ENCODE measurements around the gene FAM89B.
"Not testable (repeated sequence)": the region's sequence is repeated elsewhere in the genome, so short reads cannot be mapped to it uniquely, and the experiment has no call there.

The FAM89B gene

DNA sequence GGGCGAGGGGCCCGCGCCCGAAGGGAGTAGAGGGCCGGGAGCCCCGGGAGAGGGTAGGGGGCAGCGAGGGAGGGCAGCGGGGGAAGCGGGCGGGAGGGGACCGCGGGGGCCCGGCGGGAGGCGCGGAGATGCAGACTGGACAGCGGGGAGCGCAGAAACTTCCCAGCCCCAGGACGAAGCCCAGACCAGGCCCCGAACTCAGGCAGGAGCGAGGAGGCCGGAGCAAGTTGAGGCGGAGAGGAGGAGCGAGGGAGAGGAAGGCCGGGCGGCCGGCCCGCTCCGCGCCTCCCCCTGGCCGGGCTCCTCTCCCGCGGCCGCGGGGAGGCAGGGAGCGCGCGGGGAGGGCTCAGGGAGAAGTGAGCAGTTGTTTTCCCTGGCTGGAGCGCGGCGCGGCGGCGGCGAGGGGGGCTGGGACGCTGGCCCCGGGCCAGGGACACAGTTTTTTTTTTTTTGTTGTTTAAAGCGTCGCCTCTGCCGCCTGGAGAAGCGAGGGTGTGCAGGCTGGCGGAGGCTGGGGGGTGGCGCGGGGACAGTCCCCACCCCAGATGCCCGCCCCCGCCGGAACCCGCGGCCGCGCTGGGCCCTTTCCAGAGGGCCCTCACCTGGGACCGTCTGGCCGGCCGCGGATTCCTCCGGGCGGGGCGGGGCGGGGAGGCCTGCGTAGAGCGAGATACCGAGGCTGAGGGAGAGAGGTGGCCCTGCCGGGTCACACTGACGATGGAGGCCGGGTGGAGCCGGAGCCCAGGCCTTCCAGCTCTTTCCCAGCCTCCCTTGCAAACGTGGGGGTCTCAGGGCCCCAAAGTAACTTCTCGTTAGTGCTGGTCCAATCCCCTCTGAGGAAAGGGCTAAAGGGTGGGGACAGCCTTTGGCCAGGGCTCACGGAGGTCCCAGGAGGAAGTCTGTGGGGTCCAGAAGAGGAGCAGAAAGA lies 14.1 kb upstream of the FAM89B start, which contains the start of gene LTBP3:
TSS of gene LTBP3 (minus strand) at position 358 of the 928 bp plus-strand sequence. CDS start 400 bp downstream, outside the sequence.
- DNase-seq, result no peak

- DNase-seq, result no peak
Measured at GRCh38 chr11:65558930-65559509, 13.3 kb upstream of the FAM89B start.

- DNase-seq, result no peak
Measured at GRCh38 chr11:65559535-65559934, 12.8 kb upstream of the FAM89B start.

GRCh38 chr11:65559951-65560537 lies 12.3 kb upstream of the FAM89B start:
- no peak for DNase-seq

GRCh38 chr11:65560555-65561418 lies 11.6 kb upstream of the FAM89B start:
- DNase-seq, result no peak

DNA sequence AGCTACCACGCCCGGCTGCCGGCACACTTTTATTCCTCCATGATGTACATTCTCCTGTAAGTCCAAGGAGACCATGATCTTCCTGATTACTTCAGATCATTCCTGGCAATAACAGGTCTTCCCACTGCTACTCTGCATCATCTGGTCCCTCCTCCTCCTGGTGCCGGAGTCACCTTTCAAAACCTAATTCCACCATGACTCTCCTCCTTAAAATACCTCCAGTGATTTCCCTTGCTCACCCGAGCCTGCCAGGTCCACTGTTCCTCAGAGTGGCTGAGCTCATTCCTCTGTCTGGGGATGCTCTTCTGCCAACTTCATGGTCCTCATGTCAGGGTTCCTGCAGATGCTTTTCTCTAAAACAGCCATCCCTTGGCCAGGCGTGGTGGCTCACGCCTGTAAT lies 10.3 kb upstream of the FAM89B start:
- no peak for DNase-seq

- DNase-seq, result no peak
Measured at GRCh38 chr11:65562788-65563187, 9.6 kb upstream of the FAM89B start.

DNA sequence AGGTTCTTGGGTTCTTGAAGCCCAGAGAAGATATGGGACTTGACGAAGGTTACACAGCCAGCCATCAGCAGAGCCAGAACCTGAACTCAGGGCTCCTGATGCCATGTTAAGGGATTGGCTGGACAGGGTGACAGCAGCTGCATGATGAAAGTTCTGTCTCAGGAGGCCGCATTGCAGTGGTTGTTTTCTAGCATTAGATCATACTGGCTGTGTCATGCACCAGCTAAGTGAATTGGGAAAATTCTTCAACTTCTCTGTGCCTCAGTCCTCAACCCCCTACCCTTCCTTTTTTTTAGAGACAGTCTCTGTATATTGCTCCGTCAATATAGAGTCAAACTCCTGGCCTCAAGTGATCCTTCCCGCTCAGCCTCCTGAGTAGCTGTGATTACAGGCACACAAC lies 8.7 kb upstream of the FAM89B start:
- DNase-seq, result no peak

- not testable (repeated sequence) for DNase-seq
Measured at GRCh38 chr11:65564879-65565559, 7.3 kb upstream of the FAM89B start.

DNA sequence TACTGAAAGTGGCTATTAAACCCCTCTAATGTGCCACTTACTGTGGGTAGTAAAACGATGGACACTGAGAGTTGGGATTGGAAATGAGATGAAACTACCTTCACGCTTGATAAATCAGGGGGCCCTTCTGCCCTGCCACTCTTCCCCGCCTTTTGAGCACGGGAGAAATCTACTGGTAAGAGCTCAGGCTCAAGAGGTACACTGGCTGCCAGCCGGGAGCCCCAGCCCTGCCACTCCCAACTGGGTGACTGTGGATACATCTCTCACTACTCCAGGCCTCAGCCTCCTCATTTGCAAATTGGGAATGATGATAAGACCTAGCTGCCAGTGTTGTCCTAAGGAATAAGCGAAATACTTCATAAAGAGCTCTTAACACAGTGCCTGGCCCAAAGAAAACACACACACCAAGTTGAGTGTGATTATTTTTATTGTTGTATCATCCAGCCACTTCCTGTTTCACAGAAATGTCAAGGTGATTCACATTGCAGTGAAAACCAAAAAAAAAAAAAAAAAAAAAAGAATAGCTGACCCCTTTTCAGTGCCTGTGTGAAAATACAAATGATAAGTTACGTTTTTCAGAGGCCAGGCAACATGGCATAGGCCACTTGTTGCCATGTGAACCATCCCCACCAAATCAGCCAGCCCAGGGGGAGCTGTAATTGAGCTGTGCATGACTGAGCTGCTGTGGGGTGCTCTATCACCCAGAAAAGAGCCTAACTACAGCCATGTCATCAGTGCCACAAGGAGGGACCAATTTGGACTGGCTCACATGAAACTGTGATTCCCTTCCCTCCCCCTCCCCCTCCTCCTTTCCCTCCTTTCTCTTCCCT lies 6.5 kb upstream of the FAM89B start:
- no peak for DNase-seq

- DNase-seq, result no peak
Measured at GRCh38 chr11:65569164-65569972, 3.0 kb upstream of the FAM89B start.

DNA sequence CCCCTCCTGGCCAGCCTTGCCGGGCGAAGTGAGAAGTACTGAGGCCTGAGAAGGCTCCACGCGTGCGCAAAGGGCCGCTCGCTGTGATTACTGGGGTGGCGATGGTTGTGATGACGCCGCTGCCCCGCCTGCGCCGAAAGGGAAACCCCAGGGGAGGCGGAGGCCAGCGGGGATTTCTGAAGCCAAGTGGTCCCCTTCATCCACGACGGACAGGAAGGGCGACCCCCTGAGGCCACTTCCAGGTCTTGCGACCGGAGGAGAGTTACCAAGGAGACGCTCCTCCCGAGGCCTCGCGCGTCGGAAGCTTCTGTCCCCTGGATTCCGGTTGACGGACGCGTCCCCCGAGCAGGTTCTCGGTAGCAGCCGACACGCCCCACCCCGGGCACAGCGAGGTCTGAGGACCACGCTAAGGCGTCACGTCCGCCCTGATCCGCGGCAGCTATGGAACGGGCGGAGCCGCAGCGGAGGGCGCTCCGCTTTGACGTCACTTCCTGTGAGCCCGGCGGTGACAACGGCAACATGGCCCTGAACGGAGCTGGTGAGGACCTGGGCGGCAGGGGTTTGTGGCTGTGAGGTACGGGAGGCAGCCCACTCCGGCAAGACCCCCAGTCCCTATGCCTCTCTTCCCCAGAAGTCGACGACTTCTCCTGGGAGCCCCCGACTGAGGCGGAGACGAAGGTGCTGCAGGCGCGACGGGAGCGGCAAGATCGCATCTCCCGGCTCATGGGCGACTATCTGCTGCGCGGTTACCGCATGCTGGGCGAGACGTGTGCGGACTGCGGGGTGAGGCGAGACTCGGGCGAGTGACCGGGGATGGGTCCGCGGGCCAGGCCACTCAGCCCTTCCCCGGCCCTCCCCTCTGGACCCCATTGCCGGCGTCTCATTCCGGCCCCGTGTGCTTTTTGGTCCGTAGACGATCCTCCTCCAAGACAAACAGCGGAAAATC lies 2.1 kb upstream of the FAM89B start, which contains the start of gene ZNRD2:
TSS of gene ZNRD2 (plus strand) at position 505 of the 946 bp plus-strand sequence. CDS start at position 520, 15 bp downstream.
- peak; percentile 77 for DNase-seq

- no peak for DNase-seq
Measured at GRCh38 chr11:65571420-65571819, 918 bp upstream of the FAM89B start.

DNA sequence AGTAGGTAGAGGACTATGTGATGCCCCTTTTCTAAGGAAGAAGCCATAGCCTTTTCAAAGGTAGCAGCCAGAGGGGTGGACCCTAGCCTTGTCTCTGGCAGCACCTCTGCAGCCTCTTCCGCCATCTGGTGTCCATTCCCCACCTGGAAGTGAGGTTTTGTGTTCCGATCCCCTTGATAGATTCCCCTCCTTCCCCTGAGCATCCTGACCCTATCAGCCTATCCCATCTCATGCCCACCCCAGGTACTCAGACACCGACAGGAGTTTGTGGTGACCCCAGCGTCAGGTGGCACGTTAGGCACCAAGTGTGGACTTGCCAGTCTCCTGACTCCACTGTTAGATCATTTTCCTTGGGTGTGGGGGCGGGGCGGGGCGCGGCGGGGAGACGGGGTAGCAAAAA lies 398 bp upstream of the FAM89B start:
- DNase-seq, result no peak

DNA sequence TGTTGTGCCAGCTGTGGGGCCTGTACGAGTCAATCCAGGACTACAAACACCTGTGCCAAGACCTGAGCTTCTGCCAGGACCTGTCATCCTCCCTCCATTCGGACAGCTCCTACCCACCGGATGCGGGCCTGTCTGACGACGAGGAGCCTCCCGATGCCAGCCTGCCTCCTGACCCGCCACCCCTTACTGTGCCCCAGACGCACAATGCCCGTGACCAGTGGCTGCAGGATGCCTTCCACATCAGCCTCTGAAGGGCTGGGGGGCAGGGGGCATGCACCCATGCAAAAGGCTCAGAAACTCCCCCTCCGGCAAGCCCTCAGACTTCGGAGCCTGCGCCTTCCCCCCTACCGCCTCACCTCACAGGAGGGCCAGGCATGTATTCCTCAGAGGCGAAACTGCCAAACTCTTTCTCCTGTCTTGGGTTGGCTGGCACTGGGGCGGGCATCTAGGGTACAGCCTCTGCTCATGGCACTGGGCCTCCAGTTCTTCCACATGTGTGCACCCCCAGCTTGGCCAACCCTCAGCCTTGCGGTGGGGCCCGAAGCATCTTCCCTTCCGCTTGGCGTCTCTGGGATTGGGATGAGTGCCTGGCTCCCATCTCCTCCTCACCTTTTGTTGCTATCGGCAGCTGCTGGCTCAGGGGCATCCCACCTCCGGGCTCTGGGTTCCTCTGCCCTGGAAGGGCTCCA lies 1.2 kb downstream of the FAM89B start:
- DNase-seq, result no peak

GRCh38 chr11:65574109-65574810 lies 1.9 kb downstream of the FAM89B start:
- DNase-seq, result peak; percentile 49

DNA sequence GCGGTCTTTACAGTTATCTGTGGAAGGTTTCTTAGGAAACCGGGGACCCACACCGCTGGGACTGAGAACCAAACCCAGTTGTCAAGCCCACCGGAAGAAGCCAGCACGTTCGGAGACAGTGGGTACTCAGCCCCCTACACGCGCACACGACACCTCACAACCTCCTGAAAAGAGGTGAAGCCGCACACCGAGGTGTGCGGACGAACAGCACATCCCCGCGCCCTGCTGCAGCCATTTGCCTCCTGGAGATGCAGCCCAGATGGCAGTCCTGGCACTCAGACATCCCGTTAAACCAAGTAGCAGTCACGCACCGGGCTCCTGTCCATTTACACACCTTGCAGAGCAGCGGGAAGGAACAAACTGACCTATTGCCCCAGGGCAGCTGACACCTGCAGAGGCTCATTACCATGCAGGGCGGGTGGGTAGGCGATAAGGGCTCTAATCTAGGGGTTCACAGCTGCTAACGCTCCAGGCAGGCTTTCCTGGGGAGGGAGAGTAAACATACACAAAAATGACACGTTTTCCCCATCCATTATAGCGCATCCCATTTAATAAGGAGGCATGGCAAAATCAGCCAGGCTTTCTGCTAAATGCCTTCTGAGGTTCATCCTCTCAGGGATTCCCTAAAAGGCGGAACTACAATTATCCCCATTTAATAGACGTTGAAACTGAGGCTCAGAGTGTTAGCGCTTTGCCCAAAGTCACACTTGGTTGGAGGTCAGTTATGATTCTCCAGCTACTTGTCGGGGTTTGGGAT lies 2.7 kb downstream of the FAM89B start:
- no peak for DNase-seq

Measured in SIG-M5 (cell line).